VCaP (cell line): ENCODE results near the gene PCDH15.

ENCODE experiments used
- H3K27ac ChIP-seq: fragments of 450-650 bp; 2 replicates; pipeline ENCODE4 v1.5.1; 2017
- CTCF ChIP-seq: fragments of 450-650 bp; conservative IDR thresholded peaks from 2 replicates; pipeline ENCODE4 v1.5.1; 2017; ENCODE audit warnings: mild to moderate bottlenecking, moderate library complexity

The PCDH15 gene

DNA sequence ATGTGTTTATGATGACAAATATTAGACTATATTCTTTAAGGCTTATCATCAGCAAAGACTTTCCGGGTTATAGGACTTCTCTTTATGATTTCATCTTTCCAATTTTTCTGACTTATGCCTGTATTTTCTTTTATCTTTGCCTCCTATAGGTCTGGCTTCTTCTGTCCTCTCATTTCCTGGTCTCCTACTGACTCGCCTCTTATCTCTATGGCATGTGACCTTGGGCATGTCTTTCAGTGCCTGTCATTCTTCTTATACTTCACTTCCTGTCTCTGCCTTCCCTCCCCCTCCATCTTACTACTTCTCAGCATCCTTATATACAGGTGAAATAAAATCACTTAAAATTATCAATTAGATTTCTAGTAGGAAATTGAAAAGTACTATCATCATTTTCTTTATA is 42.2 kb downstream of the PCDH15 start:
- no peak for TF ChIP-seq CTCF
- H3K27ac ChIP-seq, result no peak overlapping the region

- no peak overlapping the region for H3K27ac ChIP-seq
- no peak for TF ChIP-seq CTCF
Measured at GRCh38 chr10:54749623-54750022, 51.4 kb downstream of the PCDH15 start.

DNA sequence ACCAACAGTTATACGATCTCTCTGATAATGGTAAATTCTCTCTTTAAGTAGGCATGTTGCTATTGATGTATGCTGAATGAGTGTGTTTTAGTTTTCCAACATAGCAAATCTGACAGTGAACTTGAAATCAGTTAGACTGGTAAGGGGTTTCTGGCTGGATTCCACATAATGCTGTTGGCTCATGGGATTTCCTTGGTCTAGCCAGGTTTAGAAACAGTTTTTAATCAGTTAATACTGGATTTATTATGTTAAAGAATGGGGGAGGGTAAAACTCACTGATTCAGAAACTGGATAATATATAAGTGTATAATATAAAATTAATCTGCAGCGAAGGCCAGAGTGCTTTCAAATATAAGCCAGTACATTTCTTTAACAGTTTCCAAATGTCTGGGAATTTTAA is 55.6 kb downstream of the PCDH15 start:
- no peak for TF ChIP-seq CTCF
- no peak overlapping the region for H3K27ac ChIP-seq

DNA sequence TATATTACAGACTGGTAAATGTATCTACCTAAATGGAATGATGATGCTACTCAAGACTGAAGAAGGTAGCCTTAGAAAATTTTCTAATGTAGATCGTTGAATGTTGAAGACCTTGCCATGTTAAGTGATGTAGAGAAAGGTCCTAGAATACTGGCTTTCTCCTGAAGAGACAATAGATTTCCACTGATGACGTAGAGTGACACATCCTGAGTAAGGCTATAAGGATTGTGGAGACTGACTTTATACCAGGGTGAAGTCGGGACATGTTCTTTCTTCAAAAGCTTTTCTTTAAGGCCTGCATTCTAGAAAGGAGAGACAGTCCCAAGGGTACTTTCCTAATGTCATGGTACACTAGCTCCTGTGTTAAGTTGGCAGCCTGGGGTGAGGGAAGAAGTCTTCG is 58.6 kb downstream of the PCDH15 start:
- no peak overlapping the region for H3K27ac ChIP-seq
- TF ChIP-seq CTCF, result no peak

DNA sequence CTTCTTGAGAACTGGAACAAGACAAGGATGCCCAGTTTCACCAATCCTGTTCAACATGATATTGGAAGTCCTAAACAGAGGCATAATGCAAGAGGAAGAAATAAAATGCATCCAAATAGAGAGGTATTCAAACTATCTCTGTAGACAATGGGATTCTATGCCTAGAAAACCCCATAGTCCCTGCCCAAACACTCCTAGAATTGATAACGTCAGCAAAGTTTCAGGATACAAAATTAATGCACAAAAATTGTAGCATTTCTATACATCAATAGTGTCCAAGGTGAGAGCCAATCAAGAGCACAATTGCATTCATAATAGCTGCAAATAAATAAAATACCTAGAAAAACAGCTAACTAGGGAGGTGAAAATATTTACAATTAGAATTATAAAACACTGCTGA is 72.5 kb downstream of the PCDH15 start:
- TF ChIP-seq CTCF, result no peak

DNA sequence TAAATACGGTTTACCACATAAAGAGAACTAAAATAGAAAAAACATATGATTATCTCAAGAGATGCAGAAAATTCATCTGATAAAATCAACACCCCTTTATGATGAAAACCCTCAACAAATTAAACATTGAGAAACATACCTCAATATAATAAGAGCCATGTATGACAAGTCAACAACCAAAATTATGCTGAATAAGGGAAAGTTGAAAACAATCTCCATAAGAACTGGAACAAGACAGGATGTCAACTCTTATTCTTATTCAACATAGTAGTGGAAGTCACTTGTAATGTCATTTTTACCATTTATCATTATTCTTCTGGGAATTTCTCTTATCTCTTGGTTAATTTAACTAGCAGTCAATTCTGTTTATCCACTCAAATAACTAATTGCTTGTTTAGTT is 79.0 kb downstream of the PCDH15 start:
- H3K27ac ChIP-seq, result no peak overlapping the region

More for the DNA sequence above, 72.5 kb downstream of the PCDH15 start:
- H3K27ac ChIP-seq, result no peak overlapping the region

GRCh38 chr10:54710918-54711317 is 90.1 kb downstream of the PCDH15 start:
- no peak overlapping the region for H3K27ac ChIP-seq
- TF ChIP-seq CTCF, result no peak

More for the DNA sequence above, 79.0 kb downstream of the PCDH15 start:
- TF ChIP-seq CTCF, result no peak

DNA sequence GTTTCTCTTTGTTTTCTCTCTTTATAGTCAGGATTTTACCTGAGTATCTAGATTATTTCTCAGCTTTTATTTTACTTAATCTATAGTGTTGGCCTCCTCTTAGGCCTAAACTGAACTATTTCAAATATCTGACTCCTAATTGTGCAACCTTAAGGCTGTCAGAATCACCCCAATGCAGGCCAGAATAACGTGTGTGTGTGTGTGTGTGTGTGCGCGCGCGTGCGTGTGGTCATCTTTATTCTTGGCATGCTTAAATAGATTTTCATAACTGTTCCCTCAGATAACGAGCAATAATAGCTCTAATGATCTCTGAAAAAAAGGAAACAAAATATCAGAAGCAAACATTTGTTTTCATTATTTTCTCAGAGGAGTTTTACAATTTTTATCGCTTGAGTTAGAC is 92.4 kb downstream of the PCDH15 start:
- H3K27ac ChIP-seq, result no peak overlapping the region
- TF ChIP-seq CTCF, result no peak
